ENCODE data around the gene CACNB3. TPM values are rescaled to one million over a fixed set of nuclear protein-coding genes. Genes with fewer than 3 reads are reported as not detected.
"Not testable (repeated sequence)": the region's sequence is repeated elsewhere in the genome, so short reads cannot be mapped to it uniquely, and the experiment has no call there.

Gene CACNB3
- polyA plus RNA-seq, 1 donor from 2014 or later = 123 TPM

DNA sequence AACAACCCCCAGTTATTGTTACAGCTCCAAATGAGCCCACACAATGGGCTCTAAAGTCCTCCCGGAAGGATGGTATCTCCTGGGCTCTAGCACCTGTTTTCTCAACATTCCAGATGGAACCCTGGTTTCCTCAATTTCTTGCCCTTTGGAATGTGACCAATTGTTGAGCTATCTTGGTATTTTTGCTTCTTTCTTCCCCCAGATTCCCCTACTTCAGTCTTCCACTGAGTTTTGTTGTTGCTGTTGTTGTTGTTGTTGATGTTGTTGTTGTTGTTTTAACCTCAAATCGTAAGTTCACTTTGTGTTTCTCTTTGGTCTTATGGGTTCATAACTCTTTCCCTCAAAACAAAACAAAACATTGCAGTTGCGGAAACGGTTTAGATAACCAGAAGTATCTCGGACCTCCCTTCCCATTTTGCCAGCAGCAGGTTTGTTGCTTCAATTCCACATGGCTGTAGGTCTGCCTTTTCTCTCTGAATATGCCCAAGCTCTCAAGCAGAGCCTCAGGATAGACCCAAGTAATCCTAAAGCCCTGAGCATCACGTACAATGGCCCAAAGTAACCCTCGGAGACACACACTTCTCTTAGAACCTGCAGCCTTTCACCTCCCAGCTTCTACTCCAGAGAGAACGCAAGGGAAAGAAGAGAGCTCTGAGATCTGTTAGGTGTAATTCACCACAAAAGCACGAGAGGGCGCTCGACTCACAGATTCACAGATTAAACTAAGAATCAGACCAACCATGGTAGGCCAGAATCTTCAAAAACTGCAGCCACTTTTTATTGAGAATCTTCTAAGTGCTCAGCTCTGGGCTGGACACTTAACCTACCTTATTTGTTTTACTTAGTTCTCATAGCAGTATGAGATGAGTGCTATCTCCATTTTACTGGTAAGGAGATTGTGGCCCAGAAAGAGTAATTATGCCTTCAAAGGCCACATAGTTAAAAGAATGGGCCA, 34.7 kb downstream of the CACNB3 start:
- no peaks in the 10 kb centered on the region for H3K9me2 ChIP-seq (ENCODE audit: insufficient read depth, low read length)
- H3K4me3 ChIP-seq (ENCODE audit: low read length) = peak overlapping the region; percentile 95
- peak overlapping the region; percentile 38 for H3K4me2 ChIP-seq (ENCODE audit: low read length)
- H3F3A ChIP-seq (ENCODE audit: insufficient read depth, low read length, poor library complexity, severe bottlenecking) = no peaks in the 10 kb centered on the region
- no peak for TF ChIP-seq MXI1 (conservative IDR thresholded peaks at IDR 0.05; ENCODE audit: poor library complexity, severe bottlenecking)
- TF ChIP-seq, protein P1, sequence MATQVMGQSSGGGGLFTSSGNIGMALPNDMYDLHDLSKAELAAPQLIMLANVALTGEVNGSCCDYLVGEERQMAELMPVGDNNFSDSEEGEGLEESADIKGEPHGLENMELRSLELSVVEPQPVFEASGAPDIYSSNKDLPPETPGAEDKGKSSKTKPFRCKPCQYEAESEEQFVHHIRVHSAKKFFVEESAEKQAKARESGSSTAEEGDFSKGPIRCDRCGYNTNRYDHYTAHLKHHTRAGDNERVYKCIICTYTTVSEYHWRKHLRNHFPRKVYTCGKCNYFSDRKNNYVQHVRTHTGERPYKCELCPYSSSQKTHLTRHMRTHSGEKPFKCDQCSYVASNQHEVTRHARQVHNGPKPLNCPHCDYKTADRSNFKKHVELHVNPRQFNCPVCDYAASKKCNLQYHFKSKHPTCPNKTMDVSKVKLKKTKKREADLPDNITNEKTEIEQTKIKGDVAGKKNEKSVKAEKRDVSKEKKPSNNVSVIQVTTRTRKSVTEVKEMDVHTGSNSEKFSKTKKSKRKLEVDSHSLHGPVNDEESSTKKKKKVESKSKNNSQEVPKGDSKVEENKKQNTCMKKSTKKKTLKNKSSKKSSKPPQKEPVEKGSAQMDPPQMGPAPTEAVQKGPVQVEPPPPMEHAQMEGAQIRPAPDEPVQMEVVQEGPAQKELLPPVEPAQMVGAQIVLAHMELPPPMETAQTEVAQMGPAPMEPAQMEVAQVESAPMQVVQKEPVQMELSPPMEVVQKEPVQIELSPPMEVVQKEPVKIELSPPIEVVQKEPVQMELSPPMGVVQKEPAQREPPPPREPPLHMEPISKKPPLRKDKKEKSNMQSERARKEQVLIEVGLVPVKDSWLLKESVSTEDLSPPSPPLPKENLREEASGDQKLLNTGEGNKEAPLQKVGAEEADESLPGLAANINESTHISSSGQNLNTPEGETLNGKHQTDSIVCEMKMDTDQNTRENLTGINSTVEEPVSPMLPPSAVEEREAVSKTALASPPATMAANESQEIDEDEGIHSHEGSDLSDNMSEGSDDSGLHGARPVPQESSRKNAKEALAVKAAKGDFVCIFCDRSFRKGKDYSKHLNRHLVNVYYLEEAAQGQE (IDR thresholded peaks at IDR 0.05; ENCODE audit: borderline replicate concordance) = no peak
- TF ChIP-seq EP300 (conservative IDR thresholded peaks at IDR 0.05; ENCODE audit: poor library complexity, severe bottlenecking) = no peak
- TF ChIP-seq SMC3 (conservative IDR thresholded peaks at IDR 0.05; ENCODE audit: poor library complexity) = peak; percentile 97
- TF ChIP-seq, protein P2, sequence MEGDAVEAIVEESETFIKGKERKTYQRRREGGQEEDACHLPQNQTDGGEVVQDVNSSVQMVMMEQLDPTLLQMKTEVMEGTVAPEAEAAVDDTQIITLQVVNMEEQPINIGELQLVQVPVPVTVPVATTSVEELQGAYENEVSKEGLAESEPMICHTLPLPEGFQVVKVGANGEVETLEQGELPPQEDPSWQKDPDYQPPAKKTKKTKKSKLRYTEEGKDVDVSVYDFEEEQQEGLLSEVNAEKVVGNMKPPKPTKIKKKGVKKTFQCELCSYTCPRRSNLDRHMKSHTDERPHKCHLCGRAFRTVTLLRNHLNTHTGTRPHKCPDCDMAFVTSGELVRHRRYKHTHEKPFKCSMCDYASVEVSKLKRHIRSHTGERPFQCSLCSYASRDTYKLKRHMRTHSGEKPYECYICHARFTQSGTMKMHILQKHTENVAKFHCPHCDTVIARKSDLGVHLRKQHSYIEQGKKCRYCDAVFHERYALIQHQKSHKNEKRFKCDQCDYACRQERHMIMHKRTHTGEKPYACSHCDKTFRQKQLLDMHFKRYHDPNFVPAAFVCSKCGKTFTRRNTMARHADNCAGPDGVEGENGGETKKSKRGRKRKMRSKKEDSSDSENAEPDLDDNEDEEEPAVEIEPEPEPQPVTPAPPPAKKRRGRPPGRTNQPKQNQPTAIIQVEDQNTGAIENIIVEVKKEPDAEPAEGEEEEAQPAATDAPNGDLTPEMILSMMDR (IDR thresholded peaks at IDR 0.05; ENCODE audit: poor library complexity, severe bottlenecking) = peak; percentile 94
- no peak for TF ChIP-seq TAF1 (IDR thresholded peaks at IDR 0.05; ENCODE audit: low read depth)
- peak; percentile 96 for TF ChIP-seq RAD21 (conservative IDR thresholded peaks at IDR 0.05)
- no peak for TF ChIP-seq EZH2 (IDR thresholded peaks at IDR 0.05; ENCODE audit: borderline replicate concordance, insufficient read depth, low read length, poor library complexity, severe bottlenecking)
- TF ChIP-seq POLR2AphosphoS5 (IDR thresholded peaks at IDR 0.05) = no peak
- H3K9me3 ChIP-seq (ENCODE audit: low read length) = no peaks in the 10 kb centered on the region
- no peaks in the 10 kb centered on the region for H3K36me3 ChIP-seq (ENCODE audit: insufficient read depth, low read length)
- H2AFZ ChIP-seq (ENCODE audit: low read depth, low read length) = peak overlapping the region; percentile 22
- no peak overlapping the region for H3K27ac ChIP-seq (ENCODE audit: low read length)
- peaks cover 21% of the 10 kb centered on the region for H3K79me2 ChIP-seq (replicated peaks; ENCODE audit: insufficient read depth, low read length)
- no peaks in the 10 kb centered on the region for H4K20me1 ChIP-seq (ENCODE audit: insufficient read depth)
- peak overlapping the region; percentile 37 for H3K9ac ChIP-seq (ENCODE audit: low read length)
- no peaks in the 10 kb centered on the region for H3K27me3 ChIP-seq (ENCODE audit: insufficient read depth, low read depth, low read length)

DNA sequence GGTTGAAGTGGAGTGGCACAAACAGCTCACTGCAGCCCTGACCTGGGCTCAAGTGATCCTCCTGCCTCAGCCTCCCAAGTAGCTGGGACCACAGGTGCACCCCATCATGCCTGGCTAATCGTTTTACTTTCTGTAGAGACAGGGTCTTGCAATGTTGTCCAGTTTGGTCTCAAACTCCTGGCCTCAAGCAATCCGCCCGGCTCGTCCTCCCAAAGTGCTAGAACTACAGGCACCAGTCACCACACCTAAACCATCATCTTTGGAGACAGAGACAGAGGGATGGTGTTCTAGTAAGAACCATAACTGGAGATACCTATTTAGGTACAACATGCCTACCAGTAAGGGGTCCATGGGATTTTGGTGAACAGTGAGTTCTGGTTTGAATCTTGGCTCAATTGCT, 36.2 kb downstream of the CACNB3 start:
- no peaks in the 10 kb centered on the region for H3K9me3 ChIP-seq (ENCODE audit: low read length)
- peaks cover 21% of the 10 kb centered on the region for H3K79me2 ChIP-seq (replicated peaks; ENCODE audit: insufficient read depth, low read length)
- H4K20me1 ChIP-seq (ENCODE audit: insufficient read depth) = no peaks in the 10 kb centered on the region
- no peaks in the 10 kb centered on the region for H3F3A ChIP-seq (ENCODE audit: insufficient read depth, low read length, poor library complexity, severe bottlenecking)
- TF ChIP-seq MXI1 (conservative IDR thresholded peaks at IDR 0.05; ENCODE audit: poor library complexity, severe bottlenecking) (no peak), POLR2AphosphoS5 (IDR thresholded peaks at IDR 0.05) (no peak), SMC3 (conservative IDR thresholded peaks at IDR 0.05; ENCODE audit: poor library complexity) (no peak), RAD21 (conservative IDR thresholded peaks at IDR 0.05) (no peak), TAF1 (IDR thresholded peaks at IDR 0.05; ENCODE audit: low read depth) (no peak), EP300 (conservative IDR thresholded peaks at IDR 0.05; ENCODE audit: poor library complexity, severe bottlenecking) (no peak)
- TF ChIP-seq, protein P1 (IDR thresholded peaks at IDR 0.05; ENCODE audit: borderline replicate concordance) = no peak
- H3K36me3 ChIP-seq (ENCODE audit: insufficient read depth, low read length) = no peaks in the 10 kb centered on the region
- H2AFZ ChIP-seq (ENCODE audit: low read depth, low read length) = no peak overlapping the region
- H3K4me2 ChIP-seq (ENCODE audit: low read length) = no peak overlapping the region
- no peak overlapping the region for H3K27ac ChIP-seq (ENCODE audit: low read length)
- H3K27me3 ChIP-seq (ENCODE audit: insufficient read depth, low read depth, low read length) = no peaks in the 10 kb centered on the region
- no peak overlapping the region for H3K4me3 ChIP-seq (ENCODE audit: low read length)
- no peaks in the 10 kb centered on the region for H3K9me2 ChIP-seq (ENCODE audit: insufficient read depth, low read length)
- H3K9ac ChIP-seq (ENCODE audit: low read length) = no peak overlapping the region

DNA sequence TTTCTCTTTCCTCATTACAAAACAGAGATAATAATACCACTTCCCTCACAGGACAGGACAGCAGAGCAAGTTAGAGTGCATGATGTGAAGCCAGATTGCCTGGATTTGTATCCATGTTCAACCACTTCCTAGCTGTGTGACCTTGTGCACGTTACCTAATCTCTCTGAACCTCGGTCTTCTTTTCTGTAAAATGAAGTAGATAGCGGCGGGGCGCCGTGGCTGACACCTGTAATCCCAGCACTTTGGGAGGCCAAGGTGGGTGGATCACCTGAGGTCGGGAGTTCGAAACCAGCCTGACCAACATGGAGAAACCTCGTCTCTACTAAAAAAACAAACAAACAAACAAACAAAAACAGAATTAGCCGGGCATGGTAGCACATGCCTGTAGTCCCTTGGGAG, 36.6 kb downstream of the CACNB3 start:
- H4K20me1 ChIP-seq (ENCODE audit: insufficient read depth); H3K9ac ChIP-seq (ENCODE audit: low read length); H3K27ac ChIP-seq (ENCODE audit: low read length); H3K9me3 ChIP-seq (ENCODE audit: low read length); H3K4me3 ChIP-seq (ENCODE audit: low read length); H3F3A ChIP-seq (ENCODE audit: insufficient read depth, low read length, poor library complexity, severe bottlenecking); H3K9me2 ChIP-seq (ENCODE audit: insufficient read depth, low read length); H3K4me2 ChIP-seq (ENCODE audit: low read length); H3K27me3 ChIP-seq (ENCODE audit: insufficient read depth, low read depth, low read length); H2AFZ ChIP-seq (ENCODE audit: low read depth, low read length); H3K36me3 ChIP-seq (ENCODE audit: insufficient read depth, low read length): not testable (repeated sequence)
- H3K79me2 ChIP-seq (replicated peaks; ENCODE audit: insufficient read depth, low read length) = peaks cover 19% of the 10 kb centered on the region

Data from neural cell (in vitro differentiated cells).